Heart right ventricle (tissue), 16 donors: ENCODE results near the gene MAD1L1. TPM values are rescaled to one million over a fixed set of nuclear protein-coding genes. Genes with fewer than 3 reads are reported as not detected.

ENCODE experiments used
- ATAC-seq, 8 donors: fragments of 200-7000 bp; cut with Tn5 transposase; one replicate each; pipeline ENCODE4 v1.9.1; 2020; ENCODE audit warnings: mild to moderate bottlenecking in 8 of 8, moderate library complexity in 8 of 8, moderate number of reproducible peaks in 1 of 8
- DNase-seq, 2 donors: peaks; one replicate each; pipeline ENCODE4 v3.0.0-alpha.2; 2020
- H3K27ac ChIP-seq, 10 donors: fragments of 200-600 bp; sonication (generic) in 2 of 10; one replicate each; pipeline versions ENCODE4 v1.5.0 to v1.8.0; 2020 to 2022; ENCODE audit warnings: mild to moderate bottlenecking in 3 of 10
- H3K27me3 ChIP-seq, 7 donors: fragments of 200-600 bp; one replicate each; pipeline ENCODE4 v1.8.0; 2021 to 2022; ENCODE audit warnings: mild to moderate bottlenecking in 2 of 7
- H3K36me3 ChIP-seq, 9 donors: fragments of 200-600 bp; sonication (generic) in 1 of 9; one replicate each; pipeline versions ENCODE4 v1.5.0 to v1.8.0; 2020 to 2022; ENCODE audit warnings: mild to moderate bottlenecking in 2 of 9
- H3K4me1 ChIP-seq, 9 donors: fragments of 200-600 bp; sonication (generic) in 1 of 9; one replicate each; pipeline versions ENCODE4 v1.5.0 to v1.8.0; 2020 to 2022; ENCODE audit warnings: mild to moderate bottlenecking in 4 of 9
- H3K4me3 ChIP-seq, 10 donors: fragments of 200-600 bp; sonication (generic) in 2 of 10; one replicate each; pipeline versions ENCODE4 v1.5.0 to v1.8.0; 2020 to 2022; ENCODE audit warnings: mild to moderate bottlenecking in 7 of 10, moderate library complexity in 2 of 10
- H3K9me3 ChIP-seq, 11 donors: fragments of 200-600 bp in 10 of 11; sonication (generic) in 2 of 11; one replicate each; pipeline versions ENCODE4 v1.5.0 to v1.8.0; 2013 to 2022; ENCODE audit warnings: mild to moderate bottlenecking in 2 of 11, control low read depth in 1 of 11, moderate library complexity in 1 of 11
- WGBS, 2 donors: extraction: QIAGEN DNeasy Blood & Tissue Kit; methylation state at CpG; one replicate each; pipeline ENCODE4 v1.1.7; 2013; ENCODE audit warnings: inconsistent platforms in 1 of 2; 5-methylcytosine and 5-hydroxymethylcytosine counted together
- intact Hi-C, 10 donors: fragments of 100-400 bp; cut with DNase I; formaldehyde crosslinking; loops; one replicate each; pipeline versions ENCODE4 v1.11.1 to v1.14.2; 2022
- polyA plus RNA-seq, 2 donors: library from polyadenylated mRNA; stranded (reverse); fragments of 200-250 nt; gene quantifications; one replicate each; pipeline ENCODE4 v1.2.3, GENCODE V29; 2013
- total RNA-seq, 10 donors: library from RNA; stranded (reverse); fragmentation: NEBNext Ultra II Directional in 3 of 10; extraction: Animal tissue kit (Norgen Biotek cat#: 25700) in 3 of 10; gene quantifications; one replicate each; pipeline versions ENCODE4 v1.2.1 to v1.2.4, GENCODE V29; 2021 to 2023
- TF ChIP-seq, protein P1 (sequence below), 9 donors: fragments of 200-600 bp; sonication (generic) in 2 of 9; IDR thresholded peaks; one replicate each; pipeline versions ENCODE4 v1.5.0 to v1.8.0; 2021 to 2022; ENCODE audit warnings: antibody characterized with exemption in 9 of 9, mild to moderate bottlenecking in 5 of 9, moderate library complexity in 1 of 9
- donor health status: Arrhythmogenic right ventricular cardiomyopathy.
- donor health status: ischemic (EF 13 %, LVEDD 7.1; RV severe dilation, severe dysfunction).
- donor health status: healthy with polysubstance abuse.
- donor health status: DM: no; HTN: yes; CAD: no.
- donor health status: DM: no; HTN: no; CAD: no.
- donor health status: ischemic (EF 25% LVEDD 6.9; RV normal size, moderate dysfunction).
- donor health status: ischemic (EF 25% LVEDD 5.7; RV mildly dilated, moderate dysfunction).
- donor health status: healthy.
- donor health status: DM: yes; HTN: yes; CAD: no.
- donor health status: Ischemic cardiomyopathy.
- donor health status: ischemic (EF 35%, LVEDD 5.7; RV mildly dilated, moderate dysfunction).
- donor health status: nonischemic (EF 11% LVEDD 7.7; RV severe dilation, severe dysfunction).
- donor health status: DM: yes; HTN: yes; CAD: no.
- donor health status: PGD.
- donor health status: ischemic (EF 29% LVEDD 5.4; RV normal size, mild dysfunction).
- donor health status: nonischemic (EF 23%, LVEDD 6.1; RV moderate dilation, normal function).

The MAD1L1 gene
- total and polyA plus RNA-seq, 12 donors = 13.8 to 46.8 (median 20.2) TPM

DNA sequence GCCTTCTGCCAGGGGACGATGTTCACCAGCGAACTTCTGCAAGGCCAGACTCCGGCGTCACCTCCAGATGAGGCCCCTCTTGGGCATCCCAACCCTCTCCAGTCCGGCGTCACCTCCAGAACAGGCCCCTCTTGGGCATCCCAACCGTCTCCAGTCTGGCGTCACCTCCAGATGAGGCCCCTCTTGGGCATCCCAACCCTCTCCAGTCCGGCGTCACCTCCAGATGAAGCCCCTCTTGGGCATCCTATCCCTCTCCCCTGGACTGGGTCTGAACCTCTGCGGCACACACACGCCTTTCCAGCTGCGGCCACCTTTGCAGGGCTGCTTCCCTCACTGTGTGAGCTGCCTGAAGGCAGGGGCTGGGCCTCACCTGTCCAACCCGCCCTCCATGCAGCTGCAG is 321.2 kb downstream of the MAD1L1 start:
- DNase-seq (no peak), ATAC-seq (no peak)
- no peaks in the 10 kb centered on the region for H3K27me3 ChIP-seq
- H3K9me3 ChIP-seq = no peaks in the 10 kb centered on the region
- H3K4me3 ChIP-seq = no peak overlapping the region
- WGBS, 2 donors = 91 to 94% methylated on average over 14 of the region's 14 CpGs
- TF ChIP-seq, protein P1, sequence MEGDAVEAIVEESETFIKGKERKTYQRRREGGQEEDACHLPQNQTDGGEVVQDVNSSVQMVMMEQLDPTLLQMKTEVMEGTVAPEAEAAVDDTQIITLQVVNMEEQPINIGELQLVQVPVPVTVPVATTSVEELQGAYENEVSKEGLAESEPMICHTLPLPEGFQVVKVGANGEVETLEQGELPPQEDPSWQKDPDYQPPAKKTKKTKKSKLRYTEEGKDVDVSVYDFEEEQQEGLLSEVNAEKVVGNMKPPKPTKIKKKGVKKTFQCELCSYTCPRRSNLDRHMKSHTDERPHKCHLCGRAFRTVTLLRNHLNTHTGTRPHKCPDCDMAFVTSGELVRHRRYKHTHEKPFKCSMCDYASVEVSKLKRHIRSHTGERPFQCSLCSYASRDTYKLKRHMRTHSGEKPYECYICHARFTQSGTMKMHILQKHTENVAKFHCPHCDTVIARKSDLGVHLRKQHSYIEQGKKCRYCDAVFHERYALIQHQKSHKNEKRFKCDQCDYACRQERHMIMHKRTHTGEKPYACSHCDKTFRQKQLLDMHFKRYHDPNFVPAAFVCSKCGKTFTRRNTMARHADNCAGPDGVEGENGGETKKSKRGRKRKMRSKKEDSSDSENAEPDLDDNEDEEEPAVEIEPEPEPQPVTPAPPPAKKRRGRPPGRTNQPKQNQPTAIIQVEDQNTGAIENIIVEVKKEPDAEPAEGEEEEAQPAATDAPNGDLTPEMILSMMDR (IDR thresholded peaks at IDR 0.05) = no peak
- peaks cover 0 to 25% (median 10%) of the 10 kb centered on the region in 9 donors for H3K4me1 ChIP-seq
- no peak overlapping the region for H3K27ac ChIP-seq
- intact Hi-C loops = no loop called here
- no peaks in the 10 kb centered on the region for H3K36me3 ChIP-seq

DNA sequence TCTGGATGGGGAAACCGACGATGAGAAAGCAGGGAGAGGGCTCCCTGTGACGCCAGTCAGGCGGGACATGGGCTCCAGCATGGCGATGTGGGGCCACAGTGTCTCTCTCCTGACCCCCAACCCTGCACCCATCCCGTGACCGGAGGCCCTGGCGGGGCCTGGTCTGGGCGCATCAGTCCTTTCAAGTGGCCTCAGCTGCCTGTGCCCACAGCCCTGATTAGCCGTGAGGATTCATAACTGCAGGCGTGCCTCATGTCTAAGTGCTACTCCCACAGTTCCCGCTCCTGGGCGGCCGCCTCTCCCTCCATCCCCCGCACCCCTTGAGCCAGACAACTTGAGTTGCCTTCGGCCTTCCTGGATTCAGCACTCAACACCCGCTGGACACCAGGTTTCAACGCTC is 321.9 kb downstream of the MAD1L1 start:
- no peak overlapping the region for H3K4me3 ChIP-seq
- H3K4me1 ChIP-seq = peaks cover 0 to 25% (median 10%) of the 10 kb centered on the region in 9 donors
- H3K9me3 ChIP-seq = no peaks in the 10 kb centered on the region
- DNase-seq = peak in 1 of 2 donors; percentile 4
- no peak overlapping the region for H3K27ac ChIP-seq
- TF ChIP-seq, protein P1 (IDR thresholded peaks at IDR 0.05) = no peak
- H3K36me3 ChIP-seq = no peaks in the 10 kb centered on the region
- intact Hi-C loops = no loop called here
- WGBS, 2 donors = 89 to 95% methylated on average over 18 of the region's 18 CpGs
- H3K27me3 ChIP-seq = no peaks in the 10 kb centered on the region
- no peak for ATAC-seq

DNA sequence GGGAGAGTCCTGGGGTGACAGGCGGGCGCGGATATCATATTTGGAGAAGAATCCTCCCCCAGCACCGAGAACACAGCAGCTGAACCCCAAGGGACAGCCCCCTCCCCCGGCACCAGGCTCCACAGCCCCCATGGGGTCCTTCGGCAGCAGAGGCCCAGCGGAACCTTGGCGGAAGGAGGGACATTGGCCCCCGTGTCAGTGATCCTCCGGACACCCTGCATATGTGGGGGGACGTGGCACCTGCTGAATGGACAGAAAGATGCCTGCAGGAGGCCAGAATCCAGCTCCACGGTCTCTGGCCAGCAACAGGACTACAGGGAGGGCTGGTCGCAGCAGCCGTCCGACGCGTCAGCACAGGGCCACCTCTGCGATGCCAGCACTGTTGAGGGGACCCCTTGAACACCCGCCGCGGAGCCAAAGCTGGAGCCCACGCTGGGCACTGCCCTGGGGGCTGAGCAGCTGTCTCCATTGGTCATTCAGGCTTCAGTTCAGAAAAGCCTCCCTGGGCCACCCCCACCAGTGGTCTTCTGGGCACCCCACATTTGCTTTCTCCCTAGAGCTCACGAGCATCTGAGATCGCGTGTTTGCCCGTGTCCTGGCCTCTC is 322.6 kb downstream of the MAD1L1 start:
- peak in 1 of 2 donors; percentile 9 for DNase-seq
- Histone ChIP-seq H3K36me3 (no peaks in the 10 kb centered on the region), H3K9me3 (no peaks in the 10 kb centered on the region), H3K4me1 (peaks cover 0 to 25% (median 10%) of the 10 kb centered on the region in 9 donors), H3K27me3 (no peaks in the 10 kb centered on the region), H3K27ac (no peak overlapping the region), H3K4me3 (no peak overlapping the region)
- TF ChIP-seq, protein P1 (IDR thresholded peaks at IDR 0.05) = no peak
- ATAC-seq = no peak
- intact Hi-C loops = no loop called here
- WGBS, 2 donors = 94 to 95% methylated on average over 26 of the region's 26 CpGs

DNA sequence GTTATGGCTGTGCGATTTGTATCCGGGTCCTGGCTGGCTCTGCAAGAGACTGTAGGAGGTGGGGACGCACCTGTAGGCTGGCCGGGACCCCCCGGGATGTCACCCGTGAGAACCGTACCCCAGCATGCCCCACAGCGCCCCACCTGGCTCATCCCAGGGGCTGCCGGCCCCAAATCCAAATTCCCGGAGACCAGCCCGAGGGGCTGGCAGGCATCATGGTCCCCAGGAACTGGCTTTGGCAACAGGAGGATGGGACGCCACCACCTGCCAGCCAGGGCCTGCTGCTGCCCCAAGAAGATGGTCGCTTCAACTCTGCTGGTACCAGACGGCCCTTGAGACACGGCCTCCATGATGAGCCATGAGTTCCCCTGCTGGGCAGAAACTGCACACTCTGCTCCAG is 323.3 kb downstream of the MAD1L1 start:
- Histone ChIP-seq H3K27ac (no peak overlapping the region), H3K9me3 (no peaks in the 10 kb centered on the region), H3K4me3 (no peak overlapping the region), H3K27me3 (no peaks in the 10 kb centered on the region), H3K4me1 (peaks cover 0 to 19% (median 9%) of the 10 kb centered on the region in 9 donors), H3K36me3 (no peaks in the 10 kb centered on the region)
- WGBS, 2 donors = 96 to 97% methylated on average over 15 of the region's 15 CpGs
- ATAC-seq = no peak
- TF ChIP-seq, protein P1 (IDR thresholded peaks at IDR 0.05) = no peak
- no peak for DNase-seq
- intact Hi-C loops = no loop called here
